Hepatocyte (in vitro differentiated cells): ENCODE results near the gene FAM53B.

ENCODE experiments used
- EZH2 ChIP-seq: fragments of 200-600 bp; sonication (generic); IDR thresholded peaks from 2 replicates; pipeline ENCODE4 v1.6.1; 2016; ENCODE audit warnings: antibody characterized with exemption, mild to moderate bottlenecking, borderline replicate concordance
- TF ChIP-seq, protein P1 (sequence below): fragments of 200-600 bp; sonication (generic); IDR thresholded peaks from 2 replicates; pipeline ENCODE4 v1.5.1; 2016; ENCODE audit warnings: antibody characterized with exemption, mild to moderate bottlenecking; ENCODE audit not compliant: poor library complexity

DNA sequence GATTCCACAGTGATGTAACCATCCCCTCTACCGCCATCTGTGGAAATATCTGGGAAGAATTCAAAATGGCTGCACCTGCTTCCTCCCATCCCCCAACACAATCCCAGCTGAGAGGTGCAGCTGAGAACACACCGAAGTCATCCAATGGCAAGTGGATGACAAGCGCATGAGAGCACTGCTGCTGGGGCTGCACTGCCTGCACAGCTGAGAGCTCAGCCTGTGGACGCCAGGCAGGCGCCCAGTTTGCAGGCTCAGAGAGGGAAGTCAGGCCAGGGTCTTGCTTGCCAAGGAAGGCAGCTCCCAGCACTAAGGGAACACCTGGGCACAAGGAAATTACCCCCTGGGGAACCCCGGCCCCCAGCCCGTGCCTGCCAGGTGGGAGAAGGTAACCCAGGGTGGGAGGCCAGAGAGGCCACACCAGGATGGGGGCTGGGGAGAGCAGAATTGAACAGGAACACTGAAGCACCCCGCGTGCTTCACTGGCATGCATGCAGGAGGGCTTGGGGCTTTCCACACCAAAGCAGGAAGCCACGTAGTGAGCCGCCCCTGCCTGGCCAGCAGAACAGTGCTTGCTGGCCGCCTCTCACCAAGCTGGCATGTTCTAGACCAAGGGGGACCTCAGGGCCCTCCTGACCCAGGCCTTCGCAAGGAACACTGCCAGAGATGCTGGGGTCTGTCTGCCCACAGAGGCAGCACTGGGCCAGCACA lies 46.2 kb downstream of the FAM53B start:
- TF ChIP-seq, protein P1, sequence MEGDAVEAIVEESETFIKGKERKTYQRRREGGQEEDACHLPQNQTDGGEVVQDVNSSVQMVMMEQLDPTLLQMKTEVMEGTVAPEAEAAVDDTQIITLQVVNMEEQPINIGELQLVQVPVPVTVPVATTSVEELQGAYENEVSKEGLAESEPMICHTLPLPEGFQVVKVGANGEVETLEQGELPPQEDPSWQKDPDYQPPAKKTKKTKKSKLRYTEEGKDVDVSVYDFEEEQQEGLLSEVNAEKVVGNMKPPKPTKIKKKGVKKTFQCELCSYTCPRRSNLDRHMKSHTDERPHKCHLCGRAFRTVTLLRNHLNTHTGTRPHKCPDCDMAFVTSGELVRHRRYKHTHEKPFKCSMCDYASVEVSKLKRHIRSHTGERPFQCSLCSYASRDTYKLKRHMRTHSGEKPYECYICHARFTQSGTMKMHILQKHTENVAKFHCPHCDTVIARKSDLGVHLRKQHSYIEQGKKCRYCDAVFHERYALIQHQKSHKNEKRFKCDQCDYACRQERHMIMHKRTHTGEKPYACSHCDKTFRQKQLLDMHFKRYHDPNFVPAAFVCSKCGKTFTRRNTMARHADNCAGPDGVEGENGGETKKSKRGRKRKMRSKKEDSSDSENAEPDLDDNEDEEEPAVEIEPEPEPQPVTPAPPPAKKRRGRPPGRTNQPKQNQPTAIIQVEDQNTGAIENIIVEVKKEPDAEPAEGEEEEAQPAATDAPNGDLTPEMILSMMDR, result no peak
- TF ChIP-seq EZH2, result no peak
